GM06990 (cell line): Measurements from ENCODE around the gene NFATC2.

Source experiments
- DNase-seq: peaks from one replicate; pipeline ENCODE4 v3.0.0-alpha.2; 2011; ENCODE audit not compliant: insufficient read length; ENCODE audit errors: extremely low read depth
- H3K27me3 ChIP-seq: replicated peaks from 2 replicates; pipeline ENCODE4 v1.6.0; 2011; ENCODE audit warnings: low read length; ENCODE audit not compliant: control insufficient read depth, insufficient read depth
- H3K36me3 ChIP-seq: 2 replicates; pipeline ENCODE4 v1.5.1; 2011; ENCODE audit warnings: low read length; ENCODE audit not compliant: control insufficient read depth, insufficient read depth
- H3K4me3 ChIP-seq: replicated peaks from 2 replicates; pipeline ENCODE4 v1.5.1; 2011; ENCODE audit warnings: low read depth, mild to moderate bottlenecking, control low read depth, low read length
- TF ChIP-seq, protein P1 (sequence below): IDR thresholded peaks from 2 replicates; pipeline ENCODE4 v1.5.1; 2011; ENCODE audit warnings: low read length, control low read depth, mild to moderate bottlenecking, inconsistent platforms; ENCODE audit not compliant: insufficient read depth, poor library complexity, severe bottlenecking

The NFATC2 gene

DNA sequence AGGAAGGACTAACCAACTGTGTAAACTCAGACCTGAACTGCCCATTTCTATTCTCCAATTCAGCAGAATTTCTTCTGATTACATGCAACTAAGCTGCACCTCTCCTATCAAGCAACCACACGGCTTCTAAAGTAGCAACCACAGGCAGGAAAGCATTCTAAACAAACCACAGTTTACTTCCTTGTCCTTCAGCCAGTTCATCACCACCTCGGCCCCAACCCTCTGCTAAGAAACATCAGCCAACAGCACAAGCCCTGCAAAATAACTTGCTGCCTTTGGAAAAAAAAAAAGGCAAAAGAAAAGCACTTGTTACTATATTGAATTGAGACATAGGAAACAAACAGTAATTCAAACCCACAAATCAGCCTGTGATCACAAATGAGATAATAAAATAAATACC lies 140.3 kb downstream of the NFATC2 start:
- no peak for DNase-seq
- TF ChIP-seq, protein P1, sequence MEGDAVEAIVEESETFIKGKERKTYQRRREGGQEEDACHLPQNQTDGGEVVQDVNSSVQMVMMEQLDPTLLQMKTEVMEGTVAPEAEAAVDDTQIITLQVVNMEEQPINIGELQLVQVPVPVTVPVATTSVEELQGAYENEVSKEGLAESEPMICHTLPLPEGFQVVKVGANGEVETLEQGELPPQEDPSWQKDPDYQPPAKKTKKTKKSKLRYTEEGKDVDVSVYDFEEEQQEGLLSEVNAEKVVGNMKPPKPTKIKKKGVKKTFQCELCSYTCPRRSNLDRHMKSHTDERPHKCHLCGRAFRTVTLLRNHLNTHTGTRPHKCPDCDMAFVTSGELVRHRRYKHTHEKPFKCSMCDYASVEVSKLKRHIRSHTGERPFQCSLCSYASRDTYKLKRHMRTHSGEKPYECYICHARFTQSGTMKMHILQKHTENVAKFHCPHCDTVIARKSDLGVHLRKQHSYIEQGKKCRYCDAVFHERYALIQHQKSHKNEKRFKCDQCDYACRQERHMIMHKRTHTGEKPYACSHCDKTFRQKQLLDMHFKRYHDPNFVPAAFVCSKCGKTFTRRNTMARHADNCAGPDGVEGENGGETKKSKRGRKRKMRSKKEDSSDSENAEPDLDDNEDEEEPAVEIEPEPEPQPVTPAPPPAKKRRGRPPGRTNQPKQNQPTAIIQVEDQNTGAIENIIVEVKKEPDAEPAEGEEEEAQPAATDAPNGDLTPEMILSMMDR = no peak
- no peak overlapping the region for H3K4me3 ChIP-seq
- H3K36me3 ChIP-seq = peaks cover 2% of the 10 kb centered on the region; the same call in 1 of the 2 replicates
- no peaks in the 10 kb centered on the region for H3K27me3 ChIP-seq

DNA sequence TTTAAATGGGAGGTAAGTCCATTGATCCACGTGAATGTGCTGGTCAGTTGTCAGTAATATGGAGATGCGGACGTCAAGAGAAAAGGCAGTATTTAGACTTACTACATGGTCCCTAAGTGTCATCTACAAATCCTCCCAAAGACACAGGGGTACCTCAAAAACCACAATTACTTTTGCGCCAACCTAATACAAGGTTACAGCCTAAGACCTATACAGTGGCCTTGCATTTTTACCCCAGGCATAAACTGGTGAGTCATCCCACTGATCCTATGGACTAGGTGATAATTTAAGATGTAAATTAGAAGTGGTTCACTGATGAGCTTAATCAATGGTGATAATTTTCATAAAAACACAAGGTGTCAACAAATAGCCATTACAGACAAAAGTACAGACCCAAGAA lies 141.0 kb downstream of the NFATC2 start:
- no peaks in the 10 kb centered on the region for H3K27me3 ChIP-seq
- DNase-seq = no peak
- H3K36me3 ChIP-seq = no peaks in the 10 kb centered on the region; the same call in 1 of the 2 replicates
- TF ChIP-seq, protein P1 = no peak
- H3K4me3 ChIP-seq = no peak overlapping the region

DNA sequence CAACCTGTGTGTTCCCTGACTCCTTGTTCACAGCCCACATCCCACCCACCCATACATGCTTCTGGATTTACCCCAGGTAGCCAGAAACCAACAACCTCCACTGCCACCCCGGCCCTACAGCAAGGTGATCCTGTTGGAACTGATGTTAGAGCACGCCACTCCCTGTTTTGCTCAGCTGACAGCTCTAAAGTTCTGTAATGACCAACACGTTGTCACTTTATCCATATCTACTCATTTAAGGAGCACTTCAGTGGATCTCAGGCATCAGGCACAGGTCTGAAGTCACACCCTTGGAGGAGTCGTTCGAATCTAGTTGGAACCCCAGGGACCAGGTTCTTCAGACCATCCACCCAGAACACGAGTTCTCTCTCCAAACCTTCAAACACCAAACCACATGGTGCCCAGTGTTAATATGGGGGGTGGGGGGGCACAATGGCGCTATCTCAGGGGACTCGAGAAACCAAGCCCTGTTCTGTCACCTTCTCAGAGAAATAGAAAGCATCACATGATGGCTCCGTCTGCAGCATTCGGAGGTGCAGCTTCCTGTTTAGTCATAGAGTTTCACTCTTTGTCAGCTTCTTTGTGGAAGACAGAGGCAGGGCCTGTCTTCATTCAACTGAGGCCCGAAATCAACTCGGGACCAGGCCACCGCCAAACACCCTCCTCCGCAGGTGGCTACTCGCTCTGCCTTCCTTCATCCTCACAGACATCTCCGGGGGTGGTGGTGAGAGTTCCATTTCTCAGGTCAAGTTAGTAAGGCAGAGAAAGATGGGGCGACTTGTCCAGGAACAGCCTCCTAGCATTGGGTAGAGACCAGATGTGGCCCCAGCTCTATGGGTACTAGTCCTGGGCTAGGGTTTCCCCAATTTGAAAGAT lies 142.2 kb downstream of the NFATC2 start:
- Histone ChIP-seq H3K4me3 (peak overlapping the region; percentile 34), H3K27me3 (no peaks in the 10 kb centered on the region), H3K36me3 (no peaks in the 10 kb centered on the region; the same call in 1 of the 2 replicates)
- DNase-seq = peak; percentile 87
- TF ChIP-seq, protein P1 = no peak

DNA sequence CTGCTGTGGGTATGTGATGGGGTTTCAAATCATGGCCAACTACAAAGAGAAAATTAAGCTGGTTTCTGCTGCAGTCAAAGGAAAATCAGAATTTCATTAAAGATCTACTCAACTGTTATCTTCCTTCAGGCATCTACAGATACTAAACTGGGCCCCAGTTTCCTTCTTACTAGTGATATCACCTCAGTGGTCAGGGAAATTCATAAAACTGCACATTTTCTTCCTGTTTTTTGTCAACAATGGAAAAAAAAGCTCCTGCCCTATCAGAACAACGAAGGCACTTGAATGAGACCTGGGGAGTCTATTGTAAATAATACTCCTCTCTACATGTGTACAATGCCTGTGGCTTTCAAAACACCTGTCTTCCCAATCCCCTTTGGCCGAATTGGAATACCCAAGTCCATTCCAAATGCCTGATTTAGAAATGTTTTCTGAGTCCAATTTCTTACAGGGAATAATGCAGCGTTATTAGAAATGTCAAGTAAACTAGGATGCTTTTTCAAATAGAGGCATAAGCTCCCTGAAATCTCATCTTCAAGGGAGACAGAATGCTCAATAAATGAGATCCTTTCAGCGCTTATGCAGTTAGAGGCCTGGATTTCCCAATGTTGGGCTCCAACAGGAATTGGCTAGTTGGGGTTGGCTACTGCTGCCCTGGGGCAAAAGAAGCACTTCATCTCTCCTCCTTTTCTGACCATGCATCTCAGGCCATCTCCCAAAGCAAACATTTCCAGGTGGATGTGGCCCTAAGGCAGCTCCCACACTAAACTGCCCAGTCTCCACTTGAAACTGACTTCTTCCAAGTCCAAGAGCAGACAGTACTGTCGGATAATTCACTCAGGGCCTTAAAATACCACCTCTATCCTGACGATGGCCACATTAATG lies 143.3 kb downstream of the NFATC2 start:
- DNase-seq = no peak
- H3K36me3 ChIP-seq = peaks cover 3% of the 10 kb centered on the region; the same call in 1 of the 2 replicates
- TF ChIP-seq, protein P1 = no peak
- H3K27me3 ChIP-seq = no peaks in the 10 kb centered on the region
- no peak overlapping the region for H3K4me3 ChIP-seq

DNA sequence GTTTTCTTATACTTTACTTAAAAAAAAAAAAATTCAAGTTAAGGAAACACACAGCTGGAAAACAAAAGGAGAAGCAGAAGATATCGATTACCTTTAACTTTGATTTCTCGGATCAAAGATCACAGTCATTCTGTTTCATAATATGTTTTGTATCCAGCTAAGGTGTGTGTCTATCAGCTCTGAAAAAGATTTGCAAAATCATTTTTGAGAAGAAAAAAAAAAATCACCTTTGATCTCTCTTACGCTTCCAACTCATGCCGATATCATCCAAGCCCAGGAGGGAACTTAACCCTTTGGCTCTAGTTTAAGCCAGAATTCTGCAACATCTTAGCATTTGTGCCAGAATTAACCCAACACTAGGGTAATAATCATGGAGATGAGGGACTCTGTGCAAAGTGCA lies 144.0 kb downstream of the NFATC2 start:
- H3K36me3 ChIP-seq = peaks cover 4% of the 10 kb centered on the region; the same call in 1 of the 2 replicates
- no peaks in the 10 kb centered on the region for H3K27me3 ChIP-seq
- H3K4me3 ChIP-seq = no peak overlapping the region
- DNase-seq = no peak
- TF ChIP-seq, protein P1 = no peak
